Activated CD4-positive, alpha-beta T cell treated with anti-CD3 and anti-CD28 coated beads, Interleukin-2, amount 50 U/mL, for 24 hours (primary cell): ENCODE measurements around the gene IMPA2.

Experiments
- DNase-seq, 2 donors: peaks; one replicate each; pipeline ENCODE4 v3.0.0-alpha.2; 2020; ENCODE audit warnings: low read depth in 1 of 2, low spot score in 1 of 2

Gene IMPA2

DNA sequence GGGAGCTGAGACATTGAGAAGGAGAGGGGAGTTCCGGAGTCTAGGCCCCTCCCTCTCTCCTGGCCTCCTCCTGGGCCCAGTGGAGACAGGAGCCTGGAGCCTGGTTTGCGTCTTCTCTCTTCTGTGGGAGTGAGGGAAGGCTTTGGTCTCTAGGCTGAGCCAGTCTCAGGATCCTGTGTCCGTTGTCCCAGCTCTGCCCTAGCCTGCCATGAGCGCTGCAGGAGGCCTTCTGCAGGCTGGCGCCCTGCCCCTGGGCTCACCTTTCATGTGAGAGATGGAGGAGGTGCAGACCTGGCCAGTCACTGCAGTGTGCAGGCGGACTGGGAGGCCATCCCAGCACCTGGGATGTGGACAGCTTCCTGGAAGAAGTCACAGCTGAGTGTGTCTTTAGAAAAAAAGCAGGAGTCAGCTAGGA, 8.7 kb downstream of the IMPA2 start:
- DNase-seq: no peak

DNA sequence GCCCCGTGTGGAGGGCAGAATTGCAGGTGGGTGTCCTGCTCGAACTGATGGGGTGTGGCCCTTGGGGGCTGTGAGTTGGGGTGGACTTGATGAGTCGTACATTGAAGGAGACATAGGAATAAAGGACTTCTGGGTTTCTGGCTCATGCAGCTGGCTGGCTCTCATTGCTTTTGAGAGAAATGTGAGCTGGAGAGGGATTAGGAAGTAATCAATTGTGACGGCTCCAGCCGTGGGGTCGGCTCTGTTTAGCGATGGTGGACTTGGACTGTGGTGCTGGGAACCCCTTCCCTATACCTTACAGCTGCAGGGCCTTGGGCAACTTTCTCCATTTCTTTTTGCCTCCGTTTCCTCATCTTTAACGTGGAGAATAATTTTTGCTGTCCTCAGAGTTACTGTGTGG, 9.2 kb downstream of the IMPA2 start:
- no peak for DNase-seq

GRCh38 chr18:11991021-11991795, 9.9 kb downstream of the IMPA2 start:
- no peak for DNase-seq

DNA sequence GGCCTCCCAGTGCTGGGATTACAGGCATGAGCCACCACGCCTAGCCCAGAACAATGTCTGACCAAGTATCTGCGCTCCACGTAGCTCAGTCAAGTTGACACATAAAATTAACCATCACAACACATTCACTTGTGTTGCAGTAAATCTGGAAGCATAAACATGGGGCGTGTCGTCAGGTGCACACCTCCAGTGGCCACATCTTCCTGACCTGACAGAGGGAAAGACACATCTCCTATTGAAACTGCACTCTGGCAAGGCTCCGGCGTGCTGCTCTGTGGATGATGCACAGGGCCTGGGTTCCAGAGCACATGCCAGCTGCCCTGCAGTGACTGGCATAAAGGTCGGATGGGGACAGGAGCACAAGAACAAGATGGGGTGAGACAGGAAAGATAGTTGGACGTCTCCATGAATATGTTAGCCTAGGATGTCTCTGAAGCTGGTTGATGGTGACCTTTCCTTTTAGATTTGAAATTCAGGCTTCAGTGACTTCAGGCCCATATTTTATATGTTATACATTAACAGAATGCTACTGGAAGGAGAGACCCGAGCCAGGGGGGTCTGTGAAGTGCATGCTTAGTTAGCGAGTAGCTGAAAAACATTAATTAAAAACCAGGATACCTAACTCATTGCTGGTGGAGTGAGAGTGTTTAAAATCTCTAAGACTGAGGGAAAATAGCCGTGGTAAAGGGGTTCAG, 10.9 kb downstream of the IMPA2 start:
- no peak for DNase-seq

GRCh38 chr18:11993264-11993916, 12.1 kb downstream of the IMPA2 start:
- no peak for DNase-seq

DNA sequence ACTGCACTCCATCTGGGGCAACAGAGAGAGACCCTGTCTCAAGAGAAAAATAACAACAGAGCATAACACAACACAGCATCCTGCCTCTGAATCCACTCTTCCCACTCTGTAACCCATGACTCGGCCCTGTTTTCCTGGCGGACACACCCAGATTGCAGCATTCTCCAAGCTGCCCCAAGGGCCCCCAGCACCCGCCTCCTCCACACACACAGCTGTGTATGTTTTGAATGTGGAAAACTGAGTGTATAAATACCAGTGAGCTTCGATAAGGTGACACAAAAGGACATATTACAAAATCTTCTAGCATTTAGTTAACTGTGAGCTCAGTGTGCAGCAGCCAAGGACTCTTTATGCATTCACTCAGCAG, 13.0 kb downstream of the IMPA2 start:
- no peak for DNase-seq

GRCh38 chr18:11994703-11995444, 13.6 kb downstream of the IMPA2 start:
- no peak for DNase-seq

GRCh38 chr18:11995445-11996189, 14.3 kb downstream of the IMPA2 start:
- peak; percentile 13 to 46 for DNase-seq

DNA sequence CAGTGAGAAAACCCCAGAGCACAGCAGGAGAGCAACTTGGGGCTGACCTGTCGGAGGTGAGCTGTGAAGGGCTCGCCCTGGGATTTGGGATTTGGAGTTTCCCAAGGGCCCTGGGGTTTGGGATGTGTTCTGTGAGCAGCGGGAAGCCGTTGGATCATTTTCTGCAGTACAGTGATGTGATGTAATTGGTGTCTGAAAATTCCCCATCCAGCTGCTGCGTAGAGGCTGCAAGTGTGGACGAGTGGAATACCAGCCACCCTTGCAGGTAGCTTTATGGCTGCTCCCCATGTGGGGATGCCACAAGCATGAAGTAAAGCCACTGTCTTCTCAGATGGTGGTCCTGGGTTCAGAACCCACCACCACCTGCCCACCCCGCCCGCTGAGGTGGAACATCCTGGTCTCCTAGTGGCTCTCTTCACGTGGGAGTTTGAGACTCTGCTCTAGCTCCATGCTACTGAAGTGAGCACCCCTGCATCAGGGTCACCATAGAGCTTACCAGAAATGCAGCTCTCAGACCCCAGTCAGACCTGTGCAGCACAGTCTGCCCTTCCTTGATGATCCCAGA, 15.0 kb downstream of the IMPA2 start:
- DNase-seq: no peak

- DNase-seq: no peak
These were observed 15.6 kb downstream of the IMPA2 start for GRCh38 chr18:11996907-11997306.

DNA sequence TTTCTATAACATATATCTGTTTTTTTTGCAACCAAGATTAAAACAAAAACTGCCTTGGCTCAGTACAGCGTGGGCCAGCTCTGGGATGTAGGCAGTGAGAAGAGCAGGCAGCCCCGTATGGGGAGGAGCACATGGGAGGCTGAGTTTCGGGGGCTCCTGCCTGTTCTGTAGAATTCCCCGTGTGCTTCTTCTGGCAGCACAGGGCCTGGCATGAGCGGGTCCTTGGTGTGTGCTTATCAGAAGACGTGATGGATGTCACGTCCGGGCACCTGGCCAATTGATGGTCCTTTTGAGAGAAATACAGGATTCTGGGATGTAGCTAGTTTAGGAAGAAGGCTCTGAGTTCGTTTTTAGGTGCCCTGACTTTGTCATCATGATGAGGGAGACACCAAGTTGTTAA, 16.2 kb downstream of the IMPA2 start:
- no peak for DNase-seq

DNA sequence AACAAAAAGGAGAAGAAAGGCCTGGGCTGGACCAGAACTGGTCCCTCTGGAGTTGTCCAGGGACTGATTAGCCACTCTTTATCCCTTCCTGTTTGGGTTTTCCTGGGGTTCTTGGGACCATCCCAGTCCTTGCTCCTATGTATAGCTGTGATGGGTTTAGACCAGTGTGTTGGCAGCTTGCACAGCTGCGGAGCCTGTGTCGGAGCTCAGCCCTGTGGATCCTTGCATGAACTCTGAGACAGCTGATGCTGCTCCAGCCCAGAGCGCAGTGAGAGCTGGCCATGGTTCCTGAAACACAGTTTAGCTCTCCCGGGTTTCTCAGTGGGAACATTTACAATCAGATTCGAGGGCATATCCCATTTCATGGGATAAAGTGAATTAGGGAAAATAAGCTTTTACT, 16.9 kb downstream of the IMPA2 start:
- DNase-seq: no peak

- no peak for DNase-seq
These were observed 18.1 kb downstream of the IMPA2 start for GRCh38 chr18:11999429-11999828.

DNA sequence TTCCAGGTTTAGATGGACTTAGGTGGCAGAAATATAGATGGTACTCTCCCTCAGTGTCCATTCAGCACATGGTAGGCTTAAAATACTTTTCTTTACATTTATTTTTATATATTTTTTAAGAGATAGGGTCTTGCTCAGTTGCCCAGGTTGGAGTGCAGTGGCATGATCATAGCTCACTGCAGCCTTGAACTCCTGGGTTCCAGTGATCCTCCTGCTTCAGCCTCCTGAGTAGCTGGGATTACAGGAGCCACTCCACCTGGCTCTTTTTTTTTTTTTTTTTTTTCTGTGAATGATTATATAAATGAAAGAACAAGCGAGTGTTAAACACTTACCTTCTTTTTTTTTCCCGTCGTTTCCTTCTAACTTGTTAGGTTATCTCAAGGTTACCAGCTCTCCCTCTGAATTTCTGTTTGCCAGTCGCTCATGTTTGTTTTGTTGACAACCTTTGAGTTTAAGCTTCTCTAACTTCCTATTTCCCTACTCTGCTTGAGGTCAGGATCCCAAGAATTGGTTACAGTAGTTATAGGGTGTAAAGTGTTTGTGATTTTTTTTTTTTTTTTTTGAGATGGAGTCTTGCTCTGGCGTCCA, 18.9 kb downstream of the IMPA2 start:
- no peak for DNase-seq

- no peak for DNase-seq
These were observed 20.1 kb downstream of the IMPA2 start for GRCh38 chr18:12001421-12001820.

GRCh38 chr18:12003894-12004293, 22.6 kb downstream of the IMPA2 start:
- no peak for DNase-seq

DNA sequence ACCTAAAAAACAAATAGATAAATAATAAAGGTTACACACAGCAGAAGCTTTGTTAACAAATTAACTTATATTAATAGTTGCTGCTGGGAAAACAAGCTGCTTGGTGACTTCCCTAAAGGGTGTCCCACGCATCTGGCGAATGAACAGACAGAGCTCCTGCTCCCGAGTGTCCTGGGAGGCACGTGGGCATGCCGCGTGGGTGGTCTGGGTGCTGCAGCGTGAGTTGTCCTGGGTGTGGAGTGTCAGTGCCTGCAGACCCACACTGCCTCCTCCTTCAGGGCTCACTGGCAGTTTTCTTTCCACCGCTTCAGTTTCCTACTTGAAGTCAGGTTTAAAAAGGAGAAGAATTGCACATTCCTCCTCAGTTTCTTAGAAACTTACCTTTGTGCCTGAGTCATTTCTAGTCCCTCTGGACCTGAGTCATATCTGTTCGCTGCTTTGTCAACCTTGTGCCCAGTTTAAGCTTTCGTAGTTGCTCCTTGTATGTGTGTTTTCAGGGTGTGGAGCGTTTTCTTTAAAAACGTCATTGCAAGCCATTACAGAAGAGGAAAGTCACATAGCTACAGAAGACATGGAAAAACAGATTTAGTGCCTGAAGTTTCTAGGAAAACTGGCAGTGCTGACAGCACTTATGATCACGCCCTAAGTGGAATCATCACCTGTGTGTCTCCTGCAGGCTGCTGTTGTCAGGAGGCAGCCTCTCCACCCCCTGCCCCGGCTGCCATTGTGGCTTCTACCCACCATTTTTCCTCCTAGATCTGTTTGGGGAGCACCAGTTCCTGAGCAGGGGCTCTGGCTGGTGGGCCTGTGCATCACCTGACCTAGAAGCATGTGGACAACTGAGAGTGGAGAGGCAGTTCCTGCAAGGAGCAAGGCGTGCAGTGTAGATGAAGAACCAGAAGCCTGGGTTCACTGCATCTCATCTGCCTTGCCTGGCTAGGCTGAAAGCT, 24.5 kb downstream of the IMPA2 start:
- no peak for DNase-seq

- no peak for DNase-seq
These were observed 25.2 kb downstream of the IMPA2 start for GRCh38 chr18:12006488-12006840.

DNA sequence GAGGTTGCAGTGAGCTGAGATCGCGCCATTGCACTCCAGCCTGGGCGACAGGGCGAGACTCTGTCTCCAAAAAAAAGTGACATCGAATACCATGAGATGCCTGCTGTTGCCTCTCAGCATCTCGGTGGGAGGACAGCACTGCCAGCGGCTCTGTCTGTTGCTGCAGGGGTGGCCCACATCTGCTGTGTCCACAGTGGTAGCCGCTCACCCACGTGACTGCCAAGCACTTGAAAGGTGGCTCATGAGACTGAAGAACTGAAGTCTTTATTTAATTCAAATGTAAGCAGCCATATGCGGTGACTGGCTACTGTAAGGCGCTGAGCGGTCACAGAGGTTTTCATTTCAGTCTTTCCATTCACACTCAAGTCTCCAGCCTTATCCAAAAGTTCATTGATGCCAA, 25.8 kb downstream of the IMPA2 start:
- no peak for DNase-seq
